HepG2 (cell line): Measurements from ENCODE around the gene SLCO2A1. TPM values are rescaled to one million over a fixed set of nuclear protein-coding genes. Genes with fewer than 3 reads are reported as not detected.

ENCODE experiments used
- ATAC-seq: fragments of 200-7000 bp; cut with Tn5 transposase; 3 replicates; pipeline ENCODE4 v1.9.1; 2020; ENCODE audit warnings: mild to moderate bottlenecking, moderate library complexity
- BruUV-seq: library from RNA; stranded (reverse); fragments of 400-500 nt; replicated peaks from 2 replicates; lab custom pipeline; 2021; lab: Mats Ljungman, UMichigan
- CTCF ChIA-PET: fragments of 300-600 bp; formaldehyde crosslinking; extraction: SDS; loops from one replicate; lab custom pipeline; 2021; ENCODE audit warnings: low total read pairs, inconsistent platforms, low intra/inter-chr PET ratio; lab: Yijun Ruan, JAX
- POLR2A ChIA-PET: fragments of 350-600 bp; sonication (Branson Sonifier 250); formaldehyde crosslinking; loops from one replicate; lab custom pipeline; 2020; ENCODE audit warnings: antibody characterized with exemption, inconsistent platforms; lab: Yijun Ruan, JAX
- DNase-seq: peaks from one replicate; pipeline ENCODE4 v3.0.0-alpha.2; 2015; ENCODE audit warnings: low spot score
- FAIRE-seq: peaks from 3 replicates; lab custom pipeline; 2011; peaks lifted over from hg19 to GRCh38; lab: Jason Lieb, UNC
- H2AFZ ChIP-seq: one replicate; pipeline ENCODE4 v1.6.1; 2011; ENCODE audit warnings: low read length, inconsistent platforms
- H3K27ac ChIP-seq: fragments of 300-600 bp; 3 replicates; pipeline ENCODE4 v1.8.0; 2011; ENCODE audit warnings: mixed run types, mild to moderate bottlenecking, mixed read lengths, low read length, inconsistent platforms; ENCODE audit not compliant: insufficient read depth; ENCODE audit errors: extremely low read length
- H3K27me3 ChIP-seq, 2 experiments: fragments of 200-600 bp in 1 of 2; 2 replicates in 1 of 2; 3 replicates in 1 of 2; pipeline versions ENCODE4 v1.6.0 to v1.8.0; 2011; ENCODE audit warnings: low read length in 2 of 2, mild to moderate bottlenecking in 2 of 2, moderate library complexity in 2 of 2, inconsistent platforms in 1 of 2; ENCODE audit not compliant: insufficient read depth in 2 of 2, control insufficient read depth in 1 of 2
- H3K36me3 ChIP-seq, 2 experiments: fragments of 200-600 bp in 1 of 2; replicated peaks in 1 of 2; 2 replicates in 1 of 2; 3 replicates in 1 of 2; pipeline versions ENCODE4 v1.5.1 to v1.8.0; 2011; ENCODE audit warnings: low read length in 2 of 2, inconsistent platforms in 1 of 2; ENCODE audit not compliant: insufficient read depth in 2 of 2, control insufficient read depth in 1 of 2
- H3K4me1 ChIP-seq: 2 replicates; pipeline ENCODE4 v1.5.1; 2012; ENCODE audit warnings: low read length, inconsistent platforms; ENCODE audit not compliant: insufficient read depth
- H3K4me2 ChIP-seq: 2 replicates; pipeline ENCODE4 v1.6.0; 2011; ENCODE audit warnings: low read depth, low read length, inconsistent platforms
- H3K4me3 ChIP-seq, 3 experiments: fragments of 200-600 bp in 1 of 3; sonication (generic), shearing (Covaris generic) in 1 of 3; replicated peaks in 1 of 3; 2 replicates each; pipeline ENCODE4 v1.5.1; 2011 to 2016; ENCODE audit warnings: low read length in 3 of 3, inconsistent platforms in 2 of 3, low read depth in 2 of 3, mild to moderate bottlenecking in 2 of 3, control low read depth in 1 of 3, mixed read lengths in 1 of 3; ENCODE audit not compliant: insufficient read depth in 1 of 3
- H3K79me2 ChIP-seq: one replicate; pipeline ENCODE4 v1.6.1; 2011; ENCODE audit warnings: low read length, inconsistent platforms; ENCODE audit not compliant: insufficient read depth
- H3K9ac ChIP-seq: 2 replicates; pipeline ENCODE4 v1.6.0; 2011; ENCODE audit warnings: mild to moderate bottlenecking, low read depth, low read length, inconsistent platforms; ENCODE audit not compliant: insufficient read depth
- H3K9me3 ChIP-seq: 2 replicates; pipeline ENCODE4 v1.5.1; 2012; ENCODE audit warnings: mild to moderate bottlenecking, low read length
- H4K20me1 ChIP-seq: 2 replicates; pipeline ENCODE4 v1.6.0; 2011; ENCODE audit warnings: inconsistent platforms, mild to moderate bottlenecking, low read length, moderate library complexity; ENCODE audit not compliant: insufficient read depth
- EHMT2 ChIP-seq: fragments of 200-600 bp; sonication (generic); IDR thresholded peaks from 2 replicates; pipeline ENCODE4 v1.7.0; 2017; ENCODE audit warnings: antibody characterized with exemption, low read depth, low read length, borderline replicate concordance
- EP300 ChIP-seq, 3 experiments: sonication (generic) in 1 of 3; formaldehyde crosslinking in 1 of 3; IDR thresholded peaks; 2 replicates each; pipeline versions ENCODE4 v1.5.1 to v1.6.1; 2011 to 2020; ENCODE audit warnings: low read depth in 2 of 3, low read length in 2 of 3, borderline replicate concordance in 1 of 3, improper control_type of control experiment in 1 of 3, mild to moderate bottlenecking in 1 of 3, missing genetic modification reagents in 1 of 3, moderate library complexity in 1 of 3
- GLMP ChIP-seq: sonication (generic); formaldehyde crosslinking; IDR thresholded peaks from 2 replicates; pipeline ENCODE4 v1.9.0; 2021; ENCODE audit warnings: missing genetic modification reagents, mild to moderate bottlenecking, borderline replicate concordance
- IKZF4 ChIP-seq: sonication (generic); formaldehyde crosslinking; IDR thresholded peaks from 2 replicates; pipeline ENCODE4 v1.5.1; 2020; ENCODE audit warnings: borderline replicate concordance, mild to moderate bottlenecking, low read depth, missing genetic modification reagents; ENCODE audit errors: not compliant biosample characterization
- MNT ChIP-seq: fragments of 450-650 bp; IDR thresholded peaks from 2 replicates; pipeline ENCODE4 v1.6.1; 2016
- MTA3 ChIP-seq: sonication (generic); formaldehyde crosslinking; IDR thresholded peaks from 2 replicates; pipeline ENCODE4 v1.4.0; 2020; ENCODE audit warnings: missing genetic modification reagents
- NFE2L2 ChIP-seq: fragments of 150-350 bp; IDR thresholded peaks from 2 replicates; pipeline ENCODE4 v1.6.1; 2014; ENCODE audit warnings: low read length
- NFRKB ChIP-seq: fragments of 450-650 bp; IDR thresholded peaks from 2 replicates; pipeline ENCODE4 v1.6.1; 2017
- PHB2 ChIP-seq: fragments of 450-650 bp; IDR thresholded peaks from 2 replicates; pipeline ENCODE4 v1.6.1; 2018; ENCODE audit not compliant: partially characterized antibody
- POGK ChIP-seq: sonication (generic); formaldehyde crosslinking; conservative IDR thresholded peaks from 2 replicates; pipeline ENCODE4 v1.8.0; 2022; ENCODE audit warnings: mild to moderate bottlenecking, moderate library complexity, missing genetic modification reagents
- SMYD3 ChIP-seq: sonication (generic); formaldehyde crosslinking; IDR thresholded peaks from 2 replicates; pipeline ENCODE4 v1.8.1; 2023; ENCODE audit warnings: mild to moderate bottlenecking, missing genetic modification reagents
- SRF ChIP-seq: IDR thresholded peaks from 2 replicates; pipeline ENCODE4 v1.6.1; 2011; ENCODE audit warnings: mild to moderate bottlenecking, low read depth, low read length, moderate library complexity
- TFAP4 ChIP-seq: sonication (generic); IDR thresholded peaks from 2 replicates; pipeline ENCODE4 v1.6.1; 2016; ENCODE audit warnings: low read depth, borderline replicate concordance
- ZGPAT ChIP-seq: IDR thresholded peaks from 2 replicates; pipeline ENCODE4 v1.6.1; 2016; ENCODE audit warnings: mild to moderate bottlenecking
- ZSCAN12 ChIP-seq: sonication (generic); formaldehyde crosslinking; IDR thresholded peaks from 2 replicates; pipeline ENCODE4 v1.9.0; 2021; ENCODE audit warnings: mild to moderate bottlenecking, missing genetic modification reagents
- ZUFSP ChIP-seq: sonication (generic); formaldehyde crosslinking; IDR thresholded peaks from 2 replicates; pipeline ENCODE4 v1.9.0; 2021; ENCODE audit warnings: missing genetic modification reagents, mild to moderate bottlenecking, borderline replicate concordance
- WGBS: methylation state at CpG from one replicate; pipeline ENCODE4 v1.1.6; 2017; ENCODE audit warnings: low lambda C conversion rate; 5-methylcytosine and 5-hydroxymethylcytosine counted together
- in situ Hi-C: cut with HindIII; loops from 2 replicates; pipeline ENCODE4 v1.10.0; 2017; ENCODE audit warnings: low pct_unique_long_range_greater_than_20kb; ENCODE audit not compliant: extremely low pct_ligation_motif_present
- intact Hi-C: fragments of 100-400 bp; cut with micrococcal nuclease; formaldehyde crosslinking; loops from one replicate; pipeline ENCODE4 v1.10.0; 2022; ENCODE audit not compliant: unreplicated experiment
- polyA plus RNA-seq, 8 experiments: library from polyadenylated mRNA; depleted of rRNA in 3 of 8; stranded (reverse) in 7 of 8; unstranded in 1 of 8; fragments of >200 nt; fragmentation: Illumina TruSeq in 4 of 8; extraction: Trizol in 4 of 8; gene quantifications; 2 replicates each; pipeline versions ENCODE4 v1.2.1 to v1.2.3, GENCODE V29; 2011 to 2016; ENCODE audit warnings: low read depth in 4 of 8, missing spikeins in 1 of 8, mixed read lengths in 1 of 8; ENCODE audit not compliant: insufficient read depth in 1 of 8
- total RNA-seq, 5 experiments: library from RNA; depleted of rRNA; stranded (reverse); fragments of >200 nt; fragmentation: Illumina TruSeq; extraction: Trizol; gene quantifications; 2 replicates each; pipeline ENCODE4 v1.2.3, GENCODE V29; 2016; ENCODE audit warnings: low read depth in 1 of 5

SLCO2A1 gene
- total and polyA plus RNA-seq, 2 of the 13 experiments (the other 11 are each of a cell fraction or from before 2014, with no cell fraction given), result 0.04 TPM; not detected in 1

GRCh38 chr3:133965013-133965570 is 64.6 kb downstream of the SLCO2A1 start:
- no peak for ATAC-seq
- Histone ChIP-seq H3K4me3 (no peak overlapping the region), H3K4me2 (no peak overlapping the region), H3K79me2 (no peaks in the 10 kb centered on the region), H4K20me1 (no peaks in the 10 kb centered on the region), H3K27ac (no peak overlapping the region), H2AFZ (no peak overlapping the region), H3K9me3 (no peaks in the 10 kb centered on the region), H3K9ac (no peak overlapping the region), H3K4me1 (no peaks in the 10 kb centered on the region), H3K36me3 (no peaks in the 10 kb centered on the region), H3K27me3 (peaks cover 0 to 8% of the 10 kb centered on the region in 2 experiments; a peak in 1 of 5 replicates)
- 35% methylated on average over 12 of the region's 12 CpGs for WGBS
- in situ Hi-C loops, result no loop called here
- DNase-seq, result no peak
- no TSS peak for BruUV-seq
- CTCF ChIA-PET, result no interaction called here
- POLR2A ChIA-PET, result no interaction called here
- intact Hi-C loops, result no loop called here
- FAIRE-seq, result no peak
- no peak for TF ChIP-seq SMYD3 (CRISPR knock-in tag)
- TF ChIP-seq IKZF4 (CRISPR knock-in tag), result no peak
- no peak for TF ChIP-seq NFE2L2
- TF ChIP-seq EP300 (IDR thresholded peaks at IDR 0.05; ENCODE audit: low read depth in 2 of 2, low read length in 2 of 2), result no peak
- TF ChIP-seq EP300 (CRISPR knock-in tag; IDR thresholded peaks at IDR 0.05; ENCODE audit: borderline replicate concordance), result no peak
- no peak for TF ChIP-seq ZGPAT (CRISPR knock-in tag)
- no peak for TF ChIP-seq POGK (CRISPR knock-in tag)
- TF ChIP-seq ZUFSP, result no peak
- TF ChIP-seq GLMP (CRISPR knock-in tag), result no peak
- no peak for TF ChIP-seq EHMT2
- no peak for TF ChIP-seq PHB2
- TF ChIP-seq NFRKB, result no peak
- no peak for TF ChIP-seq MNT
- TF ChIP-seq MTA3 (CRISPR knock-in tag), result no peak
- no peak for TF ChIP-seq SRF
- TF ChIP-seq TFAP4, result no peak
- no peak for TF ChIP-seq ZSCAN12 (CRISPR knock-in tag)
